H1 (cell line): ENCODE results near the gene OR2A25. TPM values are rescaled to one million over a fixed set of nuclear protein-coding genes. Genes with fewer than 3 reads are reported as not detected.

ENCODE experiments used
- polyA plus RNA-seq, 7 experiments: library from polyadenylated mRNA; depleted of rRNA in 3 of 7; stranded (reverse) in 5 of 7; unstranded in 2 of 7; fragments of >200 nt in 5 of 7; fragments of 200-250 nt in 2 of 7; gene quantifications; 1 replicate in 5 of 7; 2 replicates in 1 of 7; 4 replicates in 1 of 7; pipeline versions ENCODE4 v1.2.1 to v1.2.3, GENCODE V29; 2011 to 2013; ENCODE audit warnings: missing spikeins in 2 of 7, mixed read lengths in 2 of 7
- small RNA-seq: library from polyadenylated mRNA; stranded (forward); fragments of <200 nt; extraction: miRNeasy Mini kit (QIAGEN cat#:217004); gene quantifications from one replicate; pipeline ENCODE3, GENCODE V24; 2013; ENCODE audit not compliant: insufficient read depth
- total RNA-seq: library from RNA; stranded (reverse); fragmentation: NEBNext Ultra II Directional; extraction: Animal tissue kit (Norgen Biotek cat#: 25700); gene quantifications from 2 replicates; pipeline ENCODE4 v1.2.1, GENCODE V29; 2021

Gene OR2A25
- total and polyA plus RNA-seq, 2 of the 8 experiments (the other 6 are each of a cell fraction or from before 2014, with no cell fraction given): not detected

Small RNA genes lying within 50 kb of the gene (small RNA-seq; reads per million reads assigned to genes)
- gene OR2A41P: not detected

Other genes with a start within 250 kb of the OR2A25 start
- gene TCAF1, start 167.6 kb upstream of the OR2A25 start, total RNA-seq: 28.0 and 30.7 TPM in 2 replicates
- gene TCAF1, start 167.6 kb upstream of the OR2A25 start, polyA plus RNA-seq (2011; rRNA removed): 9.6 and 20.4 TPM in 2 replicates
- gene OR2F2, start 134.6 kb upstream of the OR2A25 start, total RNA-seq: not detected in 2 replicates
- not detected in 2 replicates for gene OR2F2, start 134.6 kb upstream of the OR2A25 start, polyA plus RNA-seq (2011; rRNA removed)
- 0.19 TPM in 1 of 2 replicates, not detected in the other for gene OR2F1, start 115.0 kb upstream of the OR2A25 start, total RNA-seq
- gene OR2F1, start 115.0 kb upstream of the OR2A25 start, polyA plus RNA-seq (2011; rRNA removed): 0.08 TPM in 1 of 2 replicates, not detected in the other
- not detected in 2 replicates for gene OR6B1, start 69.5 kb upstream of the OR2A25 start, total RNA-seq
- gene OR6B1, start 69.5 kb upstream of the OR2A25 start, polyA plus RNA-seq (2011; rRNA removed): not detected in 2 replicates
- not detected in 2 replicates for gene OR2A5, start 20.9 kb upstream of the OR2A25 start, total RNA-seq
- not detected in 2 replicates for gene OR2A5, start 20.9 kb upstream of the OR2A25 start, polyA plus RNA-seq (2011; rRNA removed)
- gene OR2A12, start 16.5 kb downstream of the OR2A25 start, total RNA-seq: not detected in 2 replicates
- gene OR2A12, start 16.5 kb downstream of the OR2A25 start, polyA plus RNA-seq (2011; rRNA removed): not detected in 2 replicates
- not detected in 2 replicates for gene OR2A2, start 39.8 kb downstream of the OR2A25 start, total RNA-seq
- gene OR2A2, start 39.8 kb downstream of the OR2A25 start, polyA plus RNA-seq (2011; rRNA removed): not detected in 2 replicates
- gene OR2A14, start 53.4 kb downstream of the OR2A25 start, total RNA-seq: not detected in 2 replicates
- gene OR2A14, start 53.4 kb downstream of the OR2A25 start, polyA plus RNA-seq (2011; rRNA removed): not detected in 2 replicates
- 9.8 and 10.3 TPM in 2 replicates for gene CTAGE4, start 113.7 kb downstream of the OR2A25 start, total RNA-seq
- gene CTAGE4, start 113.7 kb downstream of the OR2A25 start, polyA plus RNA-seq (2011; rRNA removed): 1.7 and 2.9 TPM in 2 replicates
- gene ARHGEF35, start 126.0 kb downstream of the OR2A25 start, total RNA-seq: 11.8 and 14.2 TPM in 2 replicates
- 0.86 and 1.3 TPM in 2 replicates for gene ARHGEF35, start 126.0 kb downstream of the OR2A25 start, polyA plus RNA-seq (2011; rRNA removed)
- not detected in 2 replicates for gene OR2A42, start 169.8 kb downstream of the OR2A25 start, total RNA-seq
- 0.09 TPM in 1 of 2 replicates, not detected in the other for gene OR2A42, start 169.8 kb downstream of the OR2A25 start, polyA plus RNA-seq (2011; rRNA removed)
- 1.6 and 1.9 TPM in 2 replicates for gene OR2A7, start 195.0 kb downstream of the OR2A25 start, total RNA-seq
- gene OR2A7, start 195.0 kb downstream of the OR2A25 start, polyA plus RNA-seq (2011; rRNA removed): 3.3 and 3.4 TPM in 2 replicates
- gene CTAGE8, start 199.5 kb downstream of the OR2A25 start, total RNA-seq: not detected in 2 replicates
- not detected in 2 replicates for gene CTAGE8, start 199.5 kb downstream of the OR2A25 start, polyA plus RNA-seq (2011; rRNA removed)
- not detected in 2 replicates for gene OR2A1, start 242.6 kb downstream of the OR2A25 start, total RNA-seq
- gene OR2A1, start 242.6 kb downstream of the OR2A25 start, polyA plus RNA-seq (2011; rRNA removed): 0.05 and 0.11 TPM in 2 replicates